LNCaP clone FGC (cell line): ENCODE data around the gene KIF21A.

ENCODE experiments used
- DNase-seq: peaks from one replicate; pipeline ENCODE4 v3.0.0-alpha.2; 2011; ENCODE audit warnings: low read depth
- H3K4me3 ChIP-seq: 2 replicates; pipeline ENCODE4 v1.5.1; 2011; ENCODE audit warnings: mild to moderate bottlenecking, low read depth, low read length, control low read depth
- CTCF ChIP-seq: IDR thresholded peaks from 2 replicates; pipeline ENCODE4 v1.5.1; 2012; ENCODE audit warnings: mild to moderate bottlenecking; ENCODE audit not compliant: control insufficient read depth, insufficient read depth; ENCODE audit errors: extremely low read depth

KIF21A gene

GRCh38 chr12:39443081-39443928 lies at the start of gene KIF21A:
KIF21A (minus strand) TSS chr12:39443120; CDS start chr12:39442970, 150 bp downstream.
- peak; percentile 85 for DNase-seq
- TF ChIP-seq CTCF: peak; percentile 51
- peak within 1 kb of the TSS; percentile 81 for H3K4me3 ChIP-seq

GRCh38 chr12:39490500-39491282 lies 47.8 kb upstream of the KIF21A start:
- H3K4me3 ChIP-seq: no peak overlapping the region
- TF ChIP-seq CTCF: no peak
- no peak for DNase-seq

- H3K4me3 ChIP-seq: no peak overlapping the region
- no peak for TF ChIP-seq CTCF
- no peak for DNase-seq
Observed at GRCh38 chr12:39483597-39483996, 40.7 kb upstream of the KIF21A start.

GRCh38 chr12:39483042-39483441 lies 40.1 kb upstream of the KIF21A start:
- H3K4me3 ChIP-seq: no peak overlapping the region
- no peak for DNase-seq
- TF ChIP-seq CTCF: no peak

- DNase-seq: no peak
- no peak for TF ChIP-seq CTCF
- H3K4me3 ChIP-seq: no peak overlapping the region
Observed at GRCh38 chr12:39476894-39477293, 34.0 kb upstream of the KIF21A start.

GRCh38 chr12:39476121-39476520 lies 33.2 kb upstream of the KIF21A start:
- no peak for DNase-seq
- H3K4me3 ChIP-seq: no peak overlapping the region
- no peak for TF ChIP-seq CTCF

GRCh38 chr12:39475136-39475535 lies 32.2 kb upstream of the KIF21A start:
- peak; percentile 38 for DNase-seq
- peak overlapping the region; percentile 4; the same call in 1 of the 2 replicates for H3K4me3 ChIP-seq
